Prostate gland (tissue), 2 donors: ENCODE results near the gene IER3IP1.

Source experiments
- POLR2A ChIP-seq: fragments of 450-650 bp; IDR thresholded peaks from one replicate; pipeline ENCODE4 v1.6.1; 2016; ENCODE audit warnings: antibody characterized with exemption, mild to moderate bottlenecking
- POLR2AphosphoS5 ChIP-seq: sonication (generic); formaldehyde crosslinking; IDR thresholded peaks from one replicate; pipeline ENCODE4 v1.6.1; 2017; ENCODE audit warnings: antibody characterized with exemption
- TF ChIP-seq, protein P1 (sequence below), 4 experiments: fragments of 200-600 bp in 2 of 4; fragments of 450-650 bp in 2 of 4; sonication (generic) in 2 of 4; IDR thresholded peaks; 1 replicate in 3 of 4; 2 replicates in 1 of 4; pipeline ENCODE4 v1.5.1; 2016 to 2019; ENCODE audit warnings: antibody characterized with exemption in 4 of 4, mild to moderate bottlenecking in 2 of 4, moderate library complexity in 2 of 4

DNA sequence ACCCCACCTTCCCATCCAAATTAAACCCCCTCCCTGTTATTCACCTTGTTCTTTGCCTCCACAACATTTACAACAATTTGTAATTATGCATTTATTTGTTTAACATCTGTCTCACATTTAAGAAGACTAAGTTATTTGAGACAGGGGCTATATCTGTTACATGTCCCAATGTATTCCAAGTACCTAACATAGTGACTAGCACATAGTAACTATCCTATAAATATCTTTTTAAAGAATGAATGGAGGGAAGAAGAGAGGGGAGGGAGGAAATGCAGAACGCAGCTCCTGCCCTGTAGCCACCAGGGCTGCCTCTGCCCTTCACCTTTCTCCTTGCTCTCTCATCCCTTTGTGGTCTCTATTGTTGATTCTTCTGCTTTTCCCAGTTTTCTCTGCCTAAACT is 66.4 kb downstream of the IER3IP1 start:
- TF ChIP-seq, protein P1, sequence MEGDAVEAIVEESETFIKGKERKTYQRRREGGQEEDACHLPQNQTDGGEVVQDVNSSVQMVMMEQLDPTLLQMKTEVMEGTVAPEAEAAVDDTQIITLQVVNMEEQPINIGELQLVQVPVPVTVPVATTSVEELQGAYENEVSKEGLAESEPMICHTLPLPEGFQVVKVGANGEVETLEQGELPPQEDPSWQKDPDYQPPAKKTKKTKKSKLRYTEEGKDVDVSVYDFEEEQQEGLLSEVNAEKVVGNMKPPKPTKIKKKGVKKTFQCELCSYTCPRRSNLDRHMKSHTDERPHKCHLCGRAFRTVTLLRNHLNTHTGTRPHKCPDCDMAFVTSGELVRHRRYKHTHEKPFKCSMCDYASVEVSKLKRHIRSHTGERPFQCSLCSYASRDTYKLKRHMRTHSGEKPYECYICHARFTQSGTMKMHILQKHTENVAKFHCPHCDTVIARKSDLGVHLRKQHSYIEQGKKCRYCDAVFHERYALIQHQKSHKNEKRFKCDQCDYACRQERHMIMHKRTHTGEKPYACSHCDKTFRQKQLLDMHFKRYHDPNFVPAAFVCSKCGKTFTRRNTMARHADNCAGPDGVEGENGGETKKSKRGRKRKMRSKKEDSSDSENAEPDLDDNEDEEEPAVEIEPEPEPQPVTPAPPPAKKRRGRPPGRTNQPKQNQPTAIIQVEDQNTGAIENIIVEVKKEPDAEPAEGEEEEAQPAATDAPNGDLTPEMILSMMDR (IDR thresholded peaks at IDR 0.05): no peak
- TF ChIP-seq POLR2A (no peak), POLR2AphosphoS5 (no peak)
